ENCODE data around the gene HAGH.

HAGH gene

GRCh38 chr16:1784977-1785845 lies 41.4 kb downstream of the HAGH start:
- no peak for DNase-seq

- peak; percentile 100 for DNase-seq
Measured at GRCh38 chr16:1782408-1783264, 44.0 kb downstream of the HAGH start, which contains the start of the genes NUBP2 and SPSB3. Gene NUBP2 (plus strand): TSS chr16:1782960. CDS start chr16:1783021, 61 bp downstream. Gene SPSB3 (minus strand): TSS chr16:1782571. CDS start chr16:1781483, 1,088 bp downstream.

DNA sequence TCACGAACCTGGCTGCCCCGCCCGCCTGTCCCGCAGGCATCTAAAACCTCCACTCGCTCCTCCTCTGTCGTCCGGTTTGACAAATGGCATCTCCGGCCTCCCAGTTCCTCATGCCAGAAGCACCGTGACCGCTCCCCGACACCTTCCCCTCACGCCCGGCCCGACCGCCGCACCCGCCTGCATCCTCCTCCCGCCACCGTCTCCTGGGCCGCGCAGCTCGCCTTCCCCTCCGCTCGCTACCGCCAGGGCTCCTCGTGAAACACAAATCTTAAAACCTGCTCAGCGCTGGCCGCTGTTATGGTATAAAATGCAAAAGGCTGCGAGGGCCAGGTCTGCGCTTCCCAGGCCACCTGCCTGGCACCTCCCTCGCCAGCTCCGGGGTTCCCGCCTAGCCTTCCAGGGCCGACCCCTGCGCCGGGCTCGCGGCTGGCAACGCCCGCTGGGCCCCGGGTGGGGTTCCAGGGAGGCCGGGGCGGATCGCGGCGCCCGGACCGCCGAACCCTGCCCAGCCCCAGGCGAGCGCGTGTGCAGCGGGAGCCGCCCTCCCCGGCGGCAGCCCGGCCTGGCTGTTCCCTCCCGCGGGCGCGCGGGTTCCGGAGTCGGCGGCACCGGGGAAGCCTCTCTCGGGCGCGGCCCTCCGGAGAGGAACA lies 44.7 kb downstream of the HAGH start:
- DNase-seq: no peak

- DNase-seq: no peak
Measured at GRCh38 chr16:1781254-1781653, 45.4 kb downstream of the HAGH start.

DNA sequence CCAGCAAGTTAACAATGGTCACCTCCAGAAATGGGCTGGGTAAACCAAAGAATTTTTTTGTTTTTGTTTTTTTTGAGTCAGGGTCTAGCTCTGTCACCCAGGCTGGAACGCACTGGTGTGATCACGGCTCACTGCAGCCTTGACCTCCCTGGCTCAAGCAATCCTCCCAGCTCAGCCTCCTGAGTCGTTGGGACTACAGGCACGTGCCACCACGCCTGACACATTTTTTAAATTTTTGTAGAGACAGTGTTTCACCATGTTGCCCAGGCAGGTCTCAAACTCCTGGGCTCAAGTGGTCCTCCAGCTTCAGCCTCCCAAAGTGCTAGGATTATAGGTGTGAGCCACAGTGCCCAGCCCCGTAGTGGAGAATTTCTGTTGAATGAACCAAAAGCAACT lies 46.0 kb downstream of the HAGH start:
- DNase-seq: no peak

DNA sequence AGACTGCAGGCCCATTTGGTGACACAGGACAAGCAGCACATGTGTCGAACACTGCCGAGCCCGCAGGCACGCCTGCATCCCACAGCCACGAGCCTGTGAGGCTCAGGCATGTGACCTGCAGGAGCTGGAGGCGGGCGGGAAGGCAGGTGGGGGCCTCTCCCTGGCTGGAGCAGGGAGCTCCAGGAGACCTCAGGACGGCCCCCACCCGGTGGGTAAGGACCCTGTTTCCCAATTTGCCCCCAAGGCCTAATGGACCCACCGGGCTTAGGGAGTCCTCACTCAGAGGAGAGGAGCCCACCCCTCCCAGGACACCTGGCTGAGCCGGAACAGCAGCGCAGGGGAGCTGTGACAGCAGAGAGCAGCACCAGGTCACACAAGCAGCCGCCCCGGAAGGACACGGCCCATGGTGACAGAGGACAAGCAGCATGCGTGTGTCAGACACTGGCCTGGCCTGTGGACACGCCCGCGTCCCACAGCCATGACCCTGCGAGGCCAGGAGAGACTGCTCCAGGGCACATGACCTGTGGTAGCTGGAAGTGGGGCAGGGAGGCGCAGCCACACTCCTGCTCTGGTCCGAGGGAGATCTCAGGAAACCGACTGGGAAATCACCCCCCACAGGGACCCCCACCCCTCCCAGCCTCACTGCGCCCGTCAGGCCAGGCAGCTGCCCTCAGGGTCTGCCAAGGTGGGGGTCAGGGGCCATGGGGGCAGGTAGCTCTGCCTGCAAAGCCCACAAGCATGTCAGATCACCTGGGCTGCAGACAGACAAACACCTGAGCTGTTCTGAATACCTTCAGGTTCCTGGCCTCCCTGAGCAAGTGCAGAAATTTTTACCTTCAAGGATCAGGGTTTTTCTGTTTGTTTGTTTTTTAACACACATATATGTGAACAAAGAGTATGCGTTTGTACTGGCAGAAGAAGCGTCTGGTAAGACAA lies 46.6 kb downstream of the HAGH start:
- DNase-seq: no peak

DNA sequence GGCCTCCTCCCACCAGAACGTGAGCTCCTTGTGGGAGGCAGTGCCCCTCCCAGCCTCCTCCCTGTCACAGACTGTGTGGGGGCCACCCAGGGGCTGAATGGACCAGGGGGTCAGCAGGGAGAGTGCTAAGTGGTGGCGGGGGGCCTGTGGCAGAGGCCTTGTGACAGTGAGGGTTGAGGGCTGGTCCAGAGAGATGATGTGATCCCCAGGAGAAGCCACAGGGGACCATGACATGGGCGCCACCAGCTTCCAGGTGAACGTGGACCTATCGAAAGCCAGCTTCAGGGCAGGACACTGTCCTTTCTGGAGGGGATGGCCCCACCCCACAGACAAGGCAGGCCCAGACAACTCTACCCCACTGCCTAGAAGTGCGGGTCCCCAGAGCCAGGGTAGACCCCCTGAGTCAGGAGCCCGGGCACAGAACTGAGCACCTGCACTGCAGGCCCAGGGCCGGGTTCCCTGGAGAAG lies 47.4 kb downstream of the HAGH start:
- DNase-seq: no peak

DNA sequence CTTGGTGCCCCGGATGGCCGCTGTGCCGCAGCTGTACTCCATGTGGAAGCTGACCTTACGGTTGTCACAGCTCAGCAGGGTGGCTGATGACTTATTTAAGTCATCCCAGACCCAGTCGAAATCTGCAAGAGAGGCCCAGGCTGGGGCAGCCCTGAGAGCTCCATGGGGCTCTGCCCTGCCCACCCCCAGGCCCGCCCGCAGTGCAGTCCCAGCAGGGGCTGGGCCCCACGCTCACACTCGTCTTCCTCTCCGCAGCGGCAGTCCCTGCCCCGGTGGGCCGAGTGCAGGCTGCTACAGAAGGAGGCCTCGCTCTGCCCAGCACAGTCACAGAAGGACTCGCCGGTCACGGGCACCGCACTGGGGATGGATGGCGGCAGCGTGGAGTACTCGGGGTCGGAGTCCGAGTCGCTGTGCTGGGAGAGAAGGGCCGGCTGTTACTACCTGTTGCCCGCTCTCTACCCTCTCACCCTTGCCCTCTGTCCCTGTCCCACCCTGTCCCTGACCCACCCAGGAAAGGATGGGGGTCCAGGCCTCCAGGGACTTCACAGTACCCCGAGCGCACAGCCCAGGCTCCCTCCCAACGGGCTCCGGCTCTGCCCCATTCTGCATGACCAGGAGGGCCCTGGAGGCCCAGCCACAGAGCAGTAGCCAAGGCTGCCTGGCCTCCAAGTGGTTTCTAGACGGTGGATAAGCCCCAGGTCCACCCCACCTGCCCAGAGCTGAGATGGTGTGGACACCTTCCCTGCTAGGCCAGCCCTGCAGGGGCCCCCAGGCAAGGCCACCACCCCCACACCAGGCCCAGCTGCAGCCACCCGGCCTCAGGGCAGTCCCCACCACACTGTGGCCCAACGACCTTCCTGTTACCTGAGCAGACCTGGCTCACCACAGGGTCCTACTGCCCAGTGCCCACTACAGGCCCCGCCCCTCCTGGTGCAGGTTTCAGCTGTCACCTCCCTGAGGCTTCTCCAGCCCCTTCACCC lies 48.1 kb downstream of the HAGH start:
- DNase-seq: no peak

- DNase-seq: no peak
Measured at GRCh38 chr16:1777375-1778199, 49.0 kb downstream of the HAGH start.

GRCh38 chr16:1776991-1777374 lies 49.6 kb downstream of the HAGH start:
- no peak for DNase-seq

DNA sequence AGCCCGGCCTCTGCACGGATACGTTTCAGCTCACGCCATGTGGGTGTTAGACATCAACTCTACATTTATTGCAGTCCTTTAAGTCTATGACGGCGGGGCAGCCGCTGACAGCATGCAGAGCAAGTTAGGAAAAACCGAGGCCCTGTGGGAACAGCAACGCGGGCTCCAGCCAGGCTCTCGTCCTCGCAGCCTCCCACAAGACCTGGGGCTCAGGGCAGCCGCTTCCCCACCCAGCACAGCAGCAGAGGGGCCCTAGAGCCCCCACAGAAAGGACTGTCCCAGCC lies 50.0 kb downstream of the HAGH start:
- no peak for DNase-seq

DNA sequence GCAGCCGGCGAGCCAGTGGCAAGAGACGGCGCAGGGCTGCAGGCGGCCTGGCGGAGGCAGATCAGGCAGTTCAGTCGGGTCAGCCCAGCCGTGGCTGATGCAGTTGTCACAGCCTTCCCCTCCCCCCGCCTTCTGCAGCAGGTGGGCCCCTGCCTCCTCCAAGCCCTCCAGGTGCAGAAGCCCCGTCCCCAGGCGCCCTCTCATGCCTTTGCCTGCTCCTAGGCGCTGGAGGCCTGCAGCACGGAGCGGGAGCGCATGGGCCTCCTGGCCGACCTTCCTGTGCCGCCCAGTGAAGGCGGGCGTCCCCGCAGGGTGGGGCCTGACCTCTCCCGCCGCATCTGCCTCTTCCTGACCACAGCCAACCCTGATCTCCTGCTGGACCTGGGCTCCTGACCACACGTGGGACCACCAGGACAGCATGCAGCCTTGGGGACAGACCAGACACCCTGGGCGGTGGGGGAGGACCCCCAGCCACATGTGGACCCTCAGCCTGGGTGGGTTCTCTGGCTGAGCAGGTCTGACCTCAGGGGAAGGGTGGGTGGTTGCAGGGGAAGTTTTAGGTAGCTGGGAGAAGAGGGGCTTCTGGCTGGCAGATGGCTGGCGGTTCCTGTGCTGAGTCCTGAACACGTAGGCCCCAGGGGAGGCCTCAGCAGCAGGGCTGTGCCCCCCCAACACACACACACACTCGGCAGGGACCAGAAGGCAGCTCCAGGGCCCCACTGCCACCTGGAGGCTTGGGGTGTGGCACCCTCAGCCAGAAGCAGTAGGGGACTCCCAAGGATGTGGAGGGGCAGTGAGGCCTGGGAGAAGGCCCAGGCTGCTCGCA lies 50.6 kb downstream of the HAGH start:
- no peak for DNase-seq

- no peak for DNase-seq
Measured at GRCh38 chr16:1775006-1775845, 51.4 kb downstream of the HAGH start.

DNA sequence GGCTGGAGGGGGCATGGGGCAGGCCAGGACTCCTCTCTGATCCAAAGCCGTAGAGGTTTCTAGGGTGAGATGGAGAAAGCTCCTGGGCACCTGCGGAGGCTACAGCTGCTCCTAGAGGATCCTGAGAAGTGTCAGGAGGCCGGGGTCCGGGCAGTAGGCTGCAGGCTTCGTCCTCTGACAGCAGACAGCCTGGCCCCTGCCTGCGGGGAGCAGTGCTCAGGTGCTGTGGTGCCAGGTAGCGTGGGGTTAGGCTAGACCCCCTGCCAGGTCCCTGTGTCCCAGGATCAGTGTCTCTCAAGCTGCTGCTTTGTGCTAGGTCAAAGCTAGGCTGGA lies 52.2 kb downstream of the HAGH start:
- no peak for DNase-seq

GRCh38 chr16:1773703-1774447 lies 52.8 kb downstream of the HAGH start:
- no peak for DNase-seq

DNA sequence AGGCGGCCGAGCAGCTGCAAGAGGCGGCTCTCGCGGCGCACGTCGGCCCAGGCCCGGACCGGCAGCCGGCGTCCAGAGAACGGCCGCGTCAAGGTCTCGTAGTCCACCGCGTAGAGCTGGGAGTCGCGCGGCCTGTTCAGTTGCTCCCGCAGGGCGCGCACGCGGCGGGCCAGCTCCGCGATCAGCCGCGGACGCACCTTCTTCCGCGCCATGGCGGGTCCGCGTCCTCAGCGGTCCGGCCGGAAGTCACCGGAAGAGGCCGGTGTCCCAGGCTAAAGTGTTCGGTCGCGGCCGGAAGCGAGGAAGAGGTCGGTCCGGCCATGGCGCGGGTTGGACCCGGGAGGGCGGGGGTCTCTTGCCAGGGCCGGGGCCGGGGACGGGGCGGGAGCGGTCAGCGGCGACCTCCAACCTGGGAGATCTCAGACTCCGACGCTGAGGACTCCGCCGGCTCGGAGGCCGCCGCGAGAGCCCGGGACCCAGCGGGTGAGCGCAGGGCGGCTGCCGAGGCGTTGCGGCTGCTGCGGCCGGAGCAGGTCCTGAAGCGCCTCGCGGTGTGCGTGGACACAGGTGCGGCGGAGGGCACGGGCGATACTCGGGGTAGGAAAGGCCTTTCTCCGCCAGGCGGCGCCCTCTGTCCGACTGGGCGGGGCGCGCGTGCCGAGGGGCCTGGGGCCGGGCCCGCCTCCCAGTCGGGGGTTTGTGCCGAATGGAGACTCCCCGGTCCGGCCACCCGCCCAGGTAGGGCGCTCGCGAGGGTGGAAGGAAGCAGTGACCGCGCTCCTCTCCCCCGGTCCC lies 53.5 kb downstream of the HAGH start, which contains the start of gene MRPS34:
Gene MRPS34, minus strand, starts transcription at position 227 of the 795 bp plus-strand sequence. Its CDS starts 15 bp downstream, at position 212.
- peak; percentile 89 for DNase-seq
